Skin epidermis (tissue), 12 donors: Measurements from ENCODE around the gene COX18.

Experiments
- H3K27ac ChIP-seq, 21 experiments: fragments of 200-600 bp; sonication (generic) in 11 of 21; one replicate each; pipeline ENCODE4 v1.5.0; 2020; ENCODE audit warnings: mild to moderate bottlenecking in 3 of 21, inconsistent platforms in 2 of 21, moderate library complexity in 2 of 21
- H3K4me3 ChIP-seq, 7 experiments: fragments of 200-600 bp; sonication (generic) in 2 of 7; one replicate each; pipeline ENCODE4 v1.5.0; 2020; ENCODE audit warnings: inconsistent platforms in 2 of 7, mild to moderate bottlenecking in 2 of 7, moderate library complexity in 1 of 7

COX18 gene

GRCh38 chr4:73069338-73070073 lies at the start of gene COX18:
Gene COX18 (minus strand): TSS chr4:73069716. CDS start chr4:73069649, 67 bp downstream.
- H3K4me3 ChIP-seq, result peak within 1 kb of the TSS; percentile 55 to 93 (median 76)
- H3K27ac ChIP-seq, result peak within 1 kb of the TSS; percentile 75 to 97 (median 94)

GRCh38 chr4:73109493-73109892 lies 40.0 kb upstream of the COX18 start:
- Histone ChIP-seq H3K4me3 (no peak overlapping the region), H3K27ac (no peak overlapping the region)

GRCh38 chr4:73104695-73105094 lies 35.2 kb upstream of the COX18 start:
- no peak overlapping the region for H3K27ac ChIP-seq
- no peak overlapping the region for H3K4me3 ChIP-seq

GRCh38 chr4:73103799-73104503 lies 34.4 kb upstream of the COX18 start:
- Histone ChIP-seq H3K4me3 (no peak overlapping the region), H3K27ac (no peak overlapping the region)

GRCh38 chr4:73099143-73099542 lies 29.6 kb upstream of the COX18 start:
- Histone ChIP-seq H3K27ac (peak overlapping the region in 4 of 21 experiments; percentile 0 to 26 (median 26)), H3K4me3 (no peak overlapping the region)

- Histone ChIP-seq H3K4me3 (no peak overlapping the region), H3K27ac (peak overlapping the region in 3 of 21 experiments; percentile 0 to 26 (median 25))
Observed at GRCh38 chr4:73098713-73099112, 29.2 kb upstream of the COX18 start.

- H3K27ac ChIP-seq, result no peak overlapping the region
- no peak overlapping the region for H3K4me3 ChIP-seq
Observed at GRCh38 chr4:73098016-73098415, 28.5 kb upstream of the COX18 start.

- H3K27ac ChIP-seq, result no peak overlapping the region
- H3K4me3 ChIP-seq, result no peak overlapping the region
Observed at GRCh38 chr4:73092868-73093267, 23.4 kb upstream of the COX18 start.

- no peak overlapping the region for H3K27ac ChIP-seq
- no peak overlapping the region for H3K4me3 ChIP-seq
Observed at GRCh38 chr4:73090738-73091137, 21.2 kb upstream of the COX18 start.

GRCh38 chr4:73087871-73088270 lies 18.4 kb upstream of the COX18 start:
- no peak overlapping the region for H3K4me3 ChIP-seq
- no peak overlapping the region for H3K27ac ChIP-seq

- Histone ChIP-seq H3K4me3 (no peak overlapping the region), H3K27ac (peak overlapping the region in 3 of 21 experiments; percentile 39 to 74 (median 42))
Observed at GRCh38 chr4:73086095-73086868, 16.8 kb upstream of the COX18 start.

GRCh38 chr4:73080789-73081188 lies 11.3 kb upstream of the COX18 start:
- no peak overlapping the region for H3K4me3 ChIP-seq
- no peak overlapping the region for H3K27ac ChIP-seq

- Histone ChIP-seq H3K4me3 (no peak overlapping the region), H3K27ac (no peak overlapping the region)
Observed at GRCh38 chr4:73075832-73076231, 6.3 kb upstream of the COX18 start.

- H3K4me3 ChIP-seq, result peak overlapping the region; percentile 55 to 93 (median 76)
- peak overlapping the region in 20 of 21 experiments; percentile 87 to 97 (median 94) for H3K27ac ChIP-seq
Observed at GRCh38 chr4:73070074-73070390, 516 bp upstream of the COX18 start.

GRCh38 chr4:73068491-73069337 lies 802 bp downstream of the COX18 start:
- Histone ChIP-seq H3K27ac (peak overlapping the region; percentile 75 to 97 (median 94)), H3K4me3 (peak overlapping the region; percentile 55 to 93 (median 76))

GRCh38 chr4:73067971-73068394 lies 1.5 kb downstream of the COX18 start:
- peak overlapping the region in 20 of 21 experiments; percentile 87 to 97 (median 94) for H3K27ac ChIP-seq
- H3K4me3 ChIP-seq, result peak overlapping the region; percentile 55 to 93 (median 76)

- Histone ChIP-seq H3K27ac (no peak overlapping the region), H3K4me3 (no peak overlapping the region)
Observed at GRCh38 chr4:73066928-73067327, 2.6 kb downstream of the COX18 start.

GRCh38 chr4:73066445-73066844 lies 3.1 kb downstream of the COX18 start:
- Histone ChIP-seq H3K4me3 (no peak overlapping the region), H3K27ac (no peak overlapping the region)

- H3K27ac ChIP-seq, result no peak overlapping the region
- H3K4me3 ChIP-seq, result no peak overlapping the region
Observed at GRCh38 chr4:73064536-73064935, 5.0 kb downstream of the COX18 start.
